GM12801 (cell line): Measurements from ENCODE around the gene XRCC1.

Experiments
- CTCF ChIP-seq: IDR thresholded peaks from one replicate; pipeline ENCODE4 v1.5.1; 2011; ENCODE audit warnings: control low read depth; ENCODE audit not compliant: insufficient read length; ENCODE audit errors: extremely low read depth

Gene XRCC1

GRCh38 chr19:43501661-43502418 is 73.5 kb downstream of the XRCC1 start:
- TF ChIP-seq CTCF, result no peak

- no peak for TF ChIP-seq CTCF
Measured at GRCh38 chr19:43499042-43499441, 76.3 kb downstream of the XRCC1 start.

GRCh38 chr19:43498233-43498842 is 77.0 kb downstream of the XRCC1 start:
- TF ChIP-seq CTCF, result no peak

GRCh38 chr19:43496960-43497359 is 78.4 kb downstream of the XRCC1 start:
- no peak for TF ChIP-seq CTCF

GRCh38 chr19:43495082-43495481 is 80.2 kb downstream of the XRCC1 start:
- no peak for TF ChIP-seq CTCF
